Activated naive CD4-positive, alpha-beta T cell treated with anti-CD3 and anti-CD28 coated beads, Interleukin-2, amount 50 U/mL, for 24 hours (primary cell): Measurements from ENCODE around the gene CLPX.
"Not testable (repeated sequence)": the region's sequence is repeated elsewhere in the genome, so short reads cannot be mapped to it uniquely, and the experiment has no call there.

Source experiments
- H3K27ac Mint-ChIP-seq: one replicate; pipeline ENCODE4 v1.8.0; 2021; ENCODE audit warnings: mild to moderate bottlenecking, mixed read lengths
- H3K27me3 Mint-ChIP-seq: one replicate; pipeline ENCODE4 v1.8.0; 2021; ENCODE audit warnings: mixed read lengths
- H3K36me3 Mint-ChIP-seq: one replicate; pipeline ENCODE4 v1.8.0; 2021; ENCODE audit warnings: mixed read lengths
- H3K4me1 Mint-ChIP-seq: one replicate; pipeline ENCODE4 v1.8.0; 2021; ENCODE audit warnings: mixed read lengths
- H3K4me3 Mint-ChIP-seq: one replicate; pipeline ENCODE4 v1.8.0; 2021; ENCODE audit warnings: mild to moderate bottlenecking, mixed read lengths
- H3K9me3 Mint-ChIP-seq: one replicate; pipeline ENCODE4 v1.8.0; 2021; ENCODE audit warnings: mixed read lengths

Gene CLPX

GRCh38 chr15:65184868-65185717, at the start of gene CLPX:
Gene CLPX, minus strand, starts transcription at chr15:65185342. Its CDS starts 189 bp downstream, at chr15:65185153.
- Mint-ChIP-seq H3K27ac (peak within 1 kb of the TSS; percentile 97), H3K9me3 (no peaks in the 10 kb centered on the region), H3K36me3 (peaks cover 2% of the 10 kb centered on the region), H3K4me1 (peaks cover 40% of the 10 kb centered on the region), H3K27me3 (no peaks in the 10 kb centered on the region), H3K4me3 (peak within 1 kb of the TSS; percentile 96)

DNA sequence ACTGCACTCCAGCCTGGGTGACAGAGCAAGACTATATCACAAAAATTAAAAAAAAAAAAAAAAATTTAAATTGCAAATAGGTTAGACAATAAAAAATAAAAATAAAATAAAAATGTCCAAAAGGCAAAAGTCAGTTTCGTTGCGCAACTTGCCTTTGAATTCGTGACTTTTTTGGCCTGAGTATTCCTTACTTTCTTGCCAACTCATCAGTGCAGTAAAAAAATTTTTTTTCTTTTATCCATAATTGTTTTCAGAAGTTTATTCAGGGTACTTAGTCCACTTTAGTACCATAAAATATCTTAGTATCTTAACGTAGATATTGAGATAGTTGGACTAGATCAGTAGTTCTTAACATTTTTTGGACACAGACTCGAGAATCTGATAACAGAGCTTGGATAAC, 48.6 kb upstream of the CLPX start:
- no peaks in the 10 kb centered on the region for H3K9me3 Mint-ChIP-seq
- peaks cover 5% of the 10 kb centered on the region for H3K36me3 Mint-ChIP-seq
- no peak overlapping the region for H3K4me3 Mint-ChIP-seq
- no peak overlapping the region for H3K27ac Mint-ChIP-seq
- H3K27me3 Mint-ChIP-seq = no peaks in the 10 kb centered on the region
- H3K4me1 Mint-ChIP-seq = no peaks in the 10 kb centered on the region

- Mint-ChIP-seq H3K27me3 (no peaks in the 10 kb centered on the region), H3K4me3 (no peak overlapping the region), H3K27ac (no peak overlapping the region), H3K9me3 (no peaks in the 10 kb centered on the region), H3K4me1 (no peaks in the 10 kb centered on the region), H3K36me3 (peaks cover 1% of the 10 kb centered on the region)
These were observed 47.4 kb upstream of the CLPX start for GRCh38 chr15:65232520-65232919.

DNA sequence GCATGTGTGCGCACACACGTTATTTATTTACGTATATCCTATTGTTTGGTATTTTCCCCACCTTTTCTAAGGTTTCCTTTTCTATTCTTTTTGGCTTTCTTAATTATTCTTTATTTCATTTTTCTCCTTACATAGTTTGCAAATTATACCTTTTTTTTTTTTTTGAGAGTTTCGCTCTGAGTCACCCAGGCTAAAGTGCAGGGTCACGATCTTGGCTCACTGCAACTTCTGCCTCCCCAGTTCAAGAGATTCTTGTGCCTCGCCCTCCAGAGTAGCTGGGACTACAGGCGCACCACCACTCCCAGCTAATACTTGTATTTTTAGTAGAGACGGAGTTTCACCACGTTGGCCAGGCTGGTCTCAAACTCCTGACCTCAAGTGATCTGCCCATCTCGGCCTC, 46.2 kb upstream of the CLPX start:
- H3K36me3 Mint-ChIP-seq = no peaks in the 10 kb centered on the region
- H3K9me3 Mint-ChIP-seq = no peaks in the 10 kb centered on the region
- H3K4me3 Mint-ChIP-seq = no peak overlapping the region
- H3K27me3 Mint-ChIP-seq = no peaks in the 10 kb centered on the region
- H3K27ac Mint-ChIP-seq = no peak overlapping the region
- no peaks in the 10 kb centered on the region for H3K4me1 Mint-ChIP-seq

- H3K27me3 Mint-ChIP-seq, H3K27ac Mint-ChIP-seq, H3K4me3 Mint-ChIP-seq, H3K36me3 Mint-ChIP-seq, H3K4me1 Mint-ChIP-seq, H3K9me3 Mint-ChIP-seq: not testable (repeated sequence)
These were observed 41.8 kb upstream of the CLPX start for GRCh38 chr15:65226901-65227300.

GRCh38 chr15:65226221-65226620, 41.1 kb upstream of the CLPX start:
- Mint-ChIP-seq H3K4me1 (no peaks in the 10 kb centered on the region), H3K9me3 (no peaks in the 10 kb centered on the region), H3K36me3 (no peaks in the 10 kb centered on the region), H3K27me3 (no peaks in the 10 kb centered on the region), H3K4me3 (no peak overlapping the region), H3K27ac (no peak overlapping the region)

DNA sequence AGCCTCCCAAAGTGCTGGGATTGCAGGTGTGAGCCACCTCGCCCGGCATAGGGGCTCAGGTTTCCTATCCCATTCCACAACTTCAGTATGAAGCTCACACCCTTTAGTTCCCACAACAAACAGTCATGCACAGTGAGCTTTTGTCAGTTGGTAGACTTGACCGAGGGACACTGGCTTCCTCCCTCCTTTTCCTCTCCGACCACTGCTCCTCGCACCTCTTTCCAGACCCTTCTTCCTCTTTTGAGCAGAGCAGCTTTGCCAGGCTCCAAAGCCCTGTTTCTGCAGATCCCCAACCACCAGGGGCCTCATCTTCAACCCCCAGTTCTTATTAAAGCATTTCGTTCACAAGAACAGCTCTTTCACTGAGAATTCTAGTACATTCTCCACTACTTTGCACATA, 38.9 kb upstream of the CLPX start:
- Mint-ChIP-seq H3K4me3 (no peak overlapping the region), H3K27ac (no peak overlapping the region), H3K4me1 (no peaks in the 10 kb centered on the region), H3K27me3 (no peaks in the 10 kb centered on the region), H3K9me3 (no peaks in the 10 kb centered on the region), H3K36me3 (no peaks in the 10 kb centered on the region)

DNA sequence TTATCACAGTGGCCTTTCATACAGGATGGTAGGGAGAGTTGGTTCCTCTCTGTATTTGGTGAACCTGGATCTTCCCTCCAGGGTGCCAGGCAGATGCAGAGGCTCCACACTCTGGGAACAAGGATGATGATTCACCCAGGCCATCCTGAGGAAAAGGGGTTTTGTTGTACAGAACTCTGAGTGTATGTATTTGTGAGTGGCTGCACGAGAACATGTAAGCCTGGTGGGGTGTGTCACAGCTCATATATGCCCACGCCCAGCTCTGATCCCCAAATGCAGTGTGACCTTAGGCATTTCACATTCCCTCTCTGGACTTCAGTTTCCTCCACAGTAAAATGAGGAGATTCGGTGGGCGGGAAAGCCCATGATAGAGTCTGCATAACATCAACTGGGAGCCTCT, 37.7 kb upstream of the CLPX start:
- no peak overlapping the region for H3K27ac Mint-ChIP-seq

GRCh38 chr15:65221697-65222096, 36.6 kb upstream of the CLPX start:
- H3K4me1 Mint-ChIP-seq = no peaks in the 10 kb centered on the region
- no peak overlapping the region for H3K4me3 Mint-ChIP-seq
- H3K27ac Mint-ChIP-seq = no peak overlapping the region
- H3K9me3 Mint-ChIP-seq = no peaks in the 10 kb centered on the region
- no peaks in the 10 kb centered on the region for H3K27me3 Mint-ChIP-seq
- H3K36me3 Mint-ChIP-seq = no peaks in the 10 kb centered on the region

More for the DNA sequence above, 37.7 kb upstream of the CLPX start:
- no peaks in the 10 kb centered on the region for H3K36me3 Mint-ChIP-seq
- no peaks in the 10 kb centered on the region for H3K4me1 Mint-ChIP-seq
- no peaks in the 10 kb centered on the region for H3K27me3 Mint-ChIP-seq
- no peaks in the 10 kb centered on the region for H3K9me3 Mint-ChIP-seq
- H3K4me3 Mint-ChIP-seq = no peak overlapping the region

- no peaks in the 10 kb centered on the region for H3K27me3 Mint-ChIP-seq
- H3K4me1 Mint-ChIP-seq = no peaks in the 10 kb centered on the region
- H3K4me3 Mint-ChIP-seq = no peak overlapping the region
- no peaks in the 10 kb centered on the region for H3K36me3 Mint-ChIP-seq
- H3K9me3 Mint-ChIP-seq = no peaks in the 10 kb centered on the region
- no peak overlapping the region for H3K27ac Mint-ChIP-seq
These were observed 34.0 kb upstream of the CLPX start for GRCh38 chr15:65219137-65219536.

DNA sequence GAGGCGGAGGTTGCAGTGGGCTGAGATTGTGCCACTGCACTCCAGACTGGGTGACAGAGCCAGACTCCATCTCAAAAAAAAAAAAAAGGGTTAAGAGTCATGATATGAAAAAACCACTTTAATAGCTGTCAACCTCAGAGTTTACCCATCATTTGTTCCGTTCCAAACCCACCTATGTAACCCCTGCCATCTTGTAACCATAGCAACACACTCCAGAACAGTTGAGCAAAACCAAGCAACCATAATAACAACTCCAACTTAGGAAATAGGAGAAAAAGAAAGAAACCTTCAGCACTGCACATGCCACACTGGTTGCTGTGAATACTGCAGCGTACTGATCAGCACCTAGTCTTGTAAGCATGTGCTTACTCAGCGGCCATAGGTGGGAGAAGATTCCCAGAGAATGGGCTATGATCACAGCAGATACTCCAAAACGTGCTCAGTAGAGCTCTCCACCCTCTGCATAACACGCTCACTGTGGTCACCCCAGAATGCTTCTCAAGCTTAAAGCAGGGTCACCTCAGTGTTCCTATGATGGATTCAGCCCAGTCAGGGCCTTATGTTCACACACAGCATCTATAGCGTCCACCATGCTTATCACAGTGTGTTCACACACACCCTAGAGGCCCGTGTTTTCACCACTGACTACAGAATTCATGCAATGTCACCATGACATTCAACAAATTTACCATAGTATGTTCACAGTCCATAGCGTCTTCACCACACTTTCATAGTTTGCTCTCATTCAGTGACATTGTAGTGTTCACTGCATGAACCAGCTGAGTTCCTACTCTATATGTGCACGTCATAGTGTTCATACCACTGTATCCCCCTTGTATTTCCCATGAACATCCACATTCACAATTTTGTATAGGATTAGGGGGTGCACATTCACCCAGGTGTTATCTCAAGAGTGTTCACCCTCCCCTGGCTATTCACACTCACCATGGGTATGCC, 32.7 kb upstream of the CLPX start:
- Mint-ChIP-seq H3K36me3 (no peaks in the 10 kb centered on the region), H3K27me3 (no peaks in the 10 kb centered on the region), H3K4me1 (no peaks in the 10 kb centered on the region), H3K4me3 (no peak overlapping the region), H3K9me3 (no peaks in the 10 kb centered on the region), H3K27ac (no peak overlapping the region)

GRCh38 chr15:65215496-65215895, 30.4 kb upstream of the CLPX start:
- Mint-ChIP-seq H3K27me3 (no peaks in the 10 kb centered on the region), H3K4me1 (peaks cover 5% of the 10 kb centered on the region), H3K36me3 (no peaks in the 10 kb centered on the region), H3K27ac (no peak overlapping the region), H3K9me3 (no peaks in the 10 kb centered on the region), H3K4me3 (no peak overlapping the region)

GRCh38 chr15:65214010-65214409, 28.9 kb upstream of the CLPX start:
- Mint-ChIP-seq H3K27me3 (no peaks in the 10 kb centered on the region), H3K36me3 (no peaks in the 10 kb centered on the region), H3K27ac (no peak overlapping the region), H3K4me1 (peaks cover 5% of the 10 kb centered on the region), H3K9me3 (no peaks in the 10 kb centered on the region), H3K4me3 (no peak overlapping the region)

DNA sequence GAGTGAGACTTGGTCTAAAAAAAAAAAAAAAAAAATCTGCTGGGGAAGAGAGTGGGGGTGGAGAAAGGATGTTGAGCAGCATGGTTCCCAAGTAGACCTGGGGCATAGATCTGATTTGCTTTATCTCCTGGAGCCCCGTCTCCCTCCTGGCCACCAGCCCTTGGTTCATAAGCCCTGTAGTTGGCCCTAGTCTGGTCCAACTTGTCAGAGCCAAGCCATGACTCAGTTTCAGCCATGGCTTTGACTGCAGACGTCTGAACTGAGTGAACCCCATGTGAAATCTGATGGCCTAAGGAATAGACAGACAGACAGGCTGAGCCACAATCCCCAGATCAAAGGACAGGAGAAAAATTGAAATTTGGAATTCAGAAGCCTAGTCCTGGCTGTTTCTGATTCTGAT, 28.1 kb upstream of the CLPX start:
- Mint-ChIP-seq H3K36me3 (no peaks in the 10 kb centered on the region), H3K4me1 (peaks cover 5% of the 10 kb centered on the region), H3K27ac (no peak overlapping the region), H3K9me3 (no peaks in the 10 kb centered on the region), H3K27me3 (no peaks in the 10 kb centered on the region), H3K4me3 (no peak overlapping the region)

DNA sequence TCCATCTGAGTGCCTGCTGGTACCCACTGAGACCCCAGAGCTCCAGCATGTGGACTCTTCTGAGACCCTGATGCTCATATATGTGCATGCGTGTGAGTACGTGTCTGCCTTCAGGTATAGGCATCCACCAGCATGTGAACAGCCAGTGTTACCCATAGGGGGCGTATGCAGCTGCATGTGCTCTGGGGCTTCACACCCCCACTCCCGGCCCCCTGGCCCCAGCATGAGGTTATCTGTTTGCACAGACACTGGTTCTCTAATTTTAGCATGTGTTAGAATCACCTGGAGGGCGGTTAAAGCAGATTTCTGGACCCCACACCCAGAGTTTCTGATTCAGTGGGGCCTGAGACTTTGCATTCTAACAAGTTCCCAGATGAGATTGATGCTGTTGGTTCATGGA, 27.0 kb upstream of the CLPX start:
- Mint-ChIP-seq H3K27ac (no peak overlapping the region), H3K9me3 (no peaks in the 10 kb centered on the region), H3K4me3 (no peak overlapping the region), H3K4me1 (peaks cover 5% of the 10 kb centered on the region), H3K27me3 (no peaks in the 10 kb centered on the region), H3K36me3 (no peaks in the 10 kb centered on the region)

DNA sequence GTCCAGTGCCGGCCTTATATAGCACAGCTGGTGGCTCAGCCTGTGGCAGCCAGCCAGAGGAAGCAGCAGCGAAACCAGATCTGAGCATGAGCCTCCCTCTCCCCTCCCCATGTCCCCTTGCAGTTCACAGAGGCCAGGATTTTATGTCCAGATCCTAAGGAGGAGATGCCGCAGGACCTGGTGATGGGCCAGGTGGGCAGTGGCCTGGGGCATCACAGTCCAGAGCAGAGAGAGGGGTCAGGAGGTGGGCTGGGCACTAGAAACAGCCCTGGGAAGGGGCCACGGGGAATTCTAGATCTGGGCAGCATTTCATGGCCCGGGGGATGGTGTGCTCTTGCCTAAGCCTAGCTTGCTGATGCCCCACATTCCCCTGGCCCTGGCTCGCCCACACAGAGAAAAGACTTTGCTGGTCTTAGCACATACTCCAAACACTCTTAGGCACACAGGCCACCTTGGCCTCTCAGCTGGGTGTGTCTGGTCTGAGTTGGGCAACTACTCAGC, 26.4 kb upstream of the CLPX start:
- H3K4me3 Mint-ChIP-seq = no peak overlapping the region
- no peaks in the 10 kb centered on the region for H3K27me3 Mint-ChIP-seq
- H3K36me3 Mint-ChIP-seq = no peaks in the 10 kb centered on the region
- no peaks in the 10 kb centered on the region for H3K9me3 Mint-ChIP-seq
- peaks cover 5% of the 10 kb centered on the region for H3K4me1 Mint-ChIP-seq
- no peak overlapping the region for H3K27ac Mint-ChIP-seq
